Suprapubic skin (tissue), 4 donors: ENCODE measurements around the gene CALY. TPM values are rescaled to one million over a fixed set of nuclear protein-coding genes. Genes with fewer than 3 reads are reported as not detected.

ENCODE experiments used
- DNase-seq, 2 donors: peaks; one replicate each; pipeline ENCODE4 v3.0.0-alpha.2; 2019; ENCODE audit warnings: low spot score in 2 of 2
- H3K27ac ChIP-seq: fragments of 200-600 bp; sonication (generic); one replicate; pipeline ENCODE4 v1.5.1; 2019
- H3K27me3 ChIP-seq: fragments of 200-600 bp; sonication (generic); one replicate; pipeline ENCODE4 v1.5.1; 2019
- H3K36me3 ChIP-seq: fragments of 200-600 bp; sonication (generic); one replicate; pipeline ENCODE4 v1.5.1; 2019
- H3K4me1 ChIP-seq: fragments of 200-600 bp; sonication (generic); one replicate; pipeline ENCODE4 v1.5.1; 2019
- H3K4me3 ChIP-seq: fragments of 200-600 bp; sonication (generic); one replicate; pipeline ENCODE4 v1.5.1; 2019; ENCODE audit warnings: mild to moderate bottlenecking
- H3K9me3 ChIP-seq: fragments of 200-600 bp; sonication (generic); one replicate; pipeline ENCODE4 v1.5.1; 2019
- EP300 ChIP-seq: sonication (generic); formaldehyde crosslinking; IDR thresholded peaks from one replicate; pipeline ENCODE4 v1.6.1; 2017; ENCODE audit warnings: antibody characterized with exemption
- POLR2A ChIP-seq, 2 donors: fragments of 450-650 bp; IDR thresholded peaks; one replicate each; pipeline ENCODE4 v1.6.1; 2017; ENCODE audit warnings: antibody characterized with exemption in 2 of 2, mild to moderate bottlenecking in 2 of 2, moderate library complexity in 2 of 2
- POLR2AphosphoS5 ChIP-seq, 3 donors: sonication (generic); formaldehyde crosslinking; IDR thresholded peaks; one replicate each; pipeline ENCODE4 v1.6.1; 2017; ENCODE audit warnings: antibody characterized with exemption in 3 of 3
- WGBS: methylation state at CpG from one replicate; pipeline ENCODE4 v1.1.5; 2018; 5-methylcytosine and 5-hydroxymethylcytosine counted together
- total RNA-seq, 4 donors: library from RNA; depleted of rRNA; stranded (reverse); fragments of >200 nt; gene quantifications; one replicate each; pipeline ENCODE4 v1.1.0, GENCODE V29; 2016
- TF ChIP-seq, protein P1 (sequence below), 2 donors: fragments of 200-600 bp in 1 of 2; fragments of 450-650 bp in 1 of 2; sonication (generic) in 1 of 2; IDR thresholded peaks; one replicate each; pipeline ENCODE4 v1.5.1; 2016 to 2019; ENCODE audit warnings: antibody characterized with exemption in 2 of 2, mild to moderate bottlenecking in 1 of 2, moderate library complexity in 1 of 2

The CALY gene
- total RNA-seq, 4 donors from 2014 or later = 0.30 TPM; not detected in 3

DNA sequence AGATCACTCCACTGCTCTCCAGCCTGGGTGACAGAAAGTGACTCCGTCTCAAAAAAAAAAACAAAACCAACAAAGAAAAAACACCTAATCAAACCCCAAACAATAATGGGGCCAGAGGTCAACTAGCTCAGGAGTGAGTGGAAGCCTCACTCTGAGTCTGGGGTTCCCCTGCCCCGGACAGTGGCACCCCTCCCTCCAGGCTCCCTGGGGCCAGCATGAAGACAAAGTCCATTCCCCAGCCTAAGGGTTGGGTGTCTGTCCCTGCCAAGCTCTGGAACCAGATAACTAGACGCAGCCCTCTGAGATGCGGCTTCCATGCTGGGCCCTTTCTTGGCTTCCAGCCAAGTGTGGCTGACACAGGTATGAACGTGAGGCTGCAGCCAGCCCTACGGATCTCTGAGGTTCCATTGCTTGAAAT lies 22.9 kb upstream of the CALY start:
- Histone ChIP-seq H3K4me1 (peaks cover 32% of the 10 kb centered on the region), H3K4me3 (no peak overlapping the region), H3K27me3 (no peaks in the 10 kb centered on the region), H3K36me3 (peaks cover 22% of the 10 kb centered on the region), H3K27ac (no peak overlapping the region), H3K9me3 (no peaks in the 10 kb centered on the region)
- DNase-seq = no peak
- WGBS = 30% methylated on average over 6 of the region's 6 CpGs
- TF ChIP-seq EP300 = no peak
- TF ChIP-seq POLR2A (IDR thresholded peaks at IDR 0.05) = no peak
- TF ChIP-seq, protein P1, sequence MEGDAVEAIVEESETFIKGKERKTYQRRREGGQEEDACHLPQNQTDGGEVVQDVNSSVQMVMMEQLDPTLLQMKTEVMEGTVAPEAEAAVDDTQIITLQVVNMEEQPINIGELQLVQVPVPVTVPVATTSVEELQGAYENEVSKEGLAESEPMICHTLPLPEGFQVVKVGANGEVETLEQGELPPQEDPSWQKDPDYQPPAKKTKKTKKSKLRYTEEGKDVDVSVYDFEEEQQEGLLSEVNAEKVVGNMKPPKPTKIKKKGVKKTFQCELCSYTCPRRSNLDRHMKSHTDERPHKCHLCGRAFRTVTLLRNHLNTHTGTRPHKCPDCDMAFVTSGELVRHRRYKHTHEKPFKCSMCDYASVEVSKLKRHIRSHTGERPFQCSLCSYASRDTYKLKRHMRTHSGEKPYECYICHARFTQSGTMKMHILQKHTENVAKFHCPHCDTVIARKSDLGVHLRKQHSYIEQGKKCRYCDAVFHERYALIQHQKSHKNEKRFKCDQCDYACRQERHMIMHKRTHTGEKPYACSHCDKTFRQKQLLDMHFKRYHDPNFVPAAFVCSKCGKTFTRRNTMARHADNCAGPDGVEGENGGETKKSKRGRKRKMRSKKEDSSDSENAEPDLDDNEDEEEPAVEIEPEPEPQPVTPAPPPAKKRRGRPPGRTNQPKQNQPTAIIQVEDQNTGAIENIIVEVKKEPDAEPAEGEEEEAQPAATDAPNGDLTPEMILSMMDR (IDR thresholded peaks at IDR 0.05) = no peak
- no peak for TF ChIP-seq POLR2AphosphoS5 (IDR thresholded peaks at IDR 0.05)

DNA sequence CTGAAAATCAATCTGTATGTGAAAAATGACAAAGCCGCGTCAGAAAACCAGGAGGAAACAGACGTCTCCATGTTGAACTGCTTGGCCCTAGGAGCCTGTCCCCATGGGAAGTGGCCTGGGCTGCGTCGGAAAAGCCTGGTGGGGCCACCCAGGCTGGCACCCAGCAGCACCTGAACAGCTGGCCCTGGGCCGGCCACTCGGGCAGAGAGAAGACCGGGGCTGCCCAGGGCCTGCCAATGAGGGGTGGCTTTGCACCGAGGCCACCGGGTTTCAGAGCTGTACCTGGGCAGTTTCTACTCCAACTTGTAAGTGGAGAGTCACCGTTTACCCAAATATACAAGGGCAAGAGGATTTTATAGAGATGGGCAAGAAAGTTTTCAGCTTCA lies 22.2 kb upstream of the CALY start:
- peak overlapping the region; percentile 29 for H3K27ac ChIP-seq
- H3K36me3 ChIP-seq = peaks cover 16% of the 10 kb centered on the region
- 69% methylated on average over 11 of the region's 11 CpGs for WGBS
- H3K27me3 ChIP-seq = no peaks in the 10 kb centered on the region
- no peak for DNase-seq
- no peaks in the 10 kb centered on the region for H3K9me3 ChIP-seq
- TF ChIP-seq POLR2A (IDR thresholded peaks at IDR 0.05) = no peak
- TF ChIP-seq EP300 = no peak
- no peak for TF ChIP-seq POLR2AphosphoS5 (IDR thresholded peaks at IDR 0.05)
- TF ChIP-seq, protein P1 (IDR thresholded peaks at IDR 0.05) = no peak
- peaks cover 29% of the 10 kb centered on the region for H3K4me1 ChIP-seq
- H3K4me3 ChIP-seq = no peak overlapping the region

DNA sequence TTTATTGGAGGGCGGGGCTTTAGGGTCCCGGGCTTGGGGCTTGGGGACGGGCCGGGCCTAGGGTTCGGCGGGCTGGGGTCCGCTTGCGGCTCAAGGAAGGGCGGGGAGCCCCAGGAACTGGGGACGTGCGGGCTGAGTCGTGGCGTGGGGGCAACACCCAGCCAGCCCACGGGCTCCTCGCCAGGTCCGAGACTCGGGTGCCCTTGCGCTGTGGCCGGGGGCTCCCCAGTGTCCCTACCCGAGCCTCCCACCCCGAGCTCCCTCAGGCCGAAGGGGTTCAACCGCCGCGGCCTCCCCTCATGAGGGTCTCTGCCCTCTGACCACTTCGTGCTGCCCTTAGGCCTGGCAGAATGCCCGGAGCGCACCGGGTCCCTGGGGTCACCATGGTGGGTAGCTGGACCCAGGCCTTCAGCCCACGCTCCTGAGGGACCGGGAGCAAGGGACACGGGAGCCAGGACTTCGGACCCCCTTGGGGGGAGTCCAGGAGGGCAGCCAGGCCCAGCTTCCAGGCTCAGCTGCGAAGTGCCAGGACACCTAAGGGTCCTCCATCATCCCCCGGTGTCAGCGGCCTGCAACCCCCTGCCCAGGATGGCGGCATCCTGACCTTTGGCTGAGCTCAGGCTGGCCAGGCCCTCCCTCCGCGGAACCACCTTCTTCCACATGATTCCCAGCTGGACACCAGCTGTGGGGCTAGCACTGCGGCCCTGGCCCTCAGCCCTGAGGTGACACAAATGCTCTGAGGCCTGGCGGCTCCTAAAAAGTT lies 21.6 kb upstream of the CALY start:
- peak overlapping the region; percentile 29 for H3K27ac ChIP-seq
- peaks cover 13% of the 10 kb centered on the region for H3K36me3 ChIP-seq
- no peaks in the 10 kb centered on the region for H3K27me3 ChIP-seq
- no peak for TF ChIP-seq POLR2A (IDR thresholded peaks at IDR 0.05)
- no peak for TF ChIP-seq POLR2AphosphoS5 (IDR thresholded peaks at IDR 0.05)
- TF ChIP-seq, protein P1 (IDR thresholded peaks at IDR 0.05) = no peak
- TF ChIP-seq EP300 = no peak
- H3K4me3 ChIP-seq = peak overlapping the region; percentile 78
- WGBS = 64% methylated on average over 7 of the region's 41 CpGs
- H3K4me1 ChIP-seq = peaks cover 32% of the 10 kb centered on the region
- DNase-seq = no peak
- H3K9me3 ChIP-seq = no peaks in the 10 kb centered on the region

DNA sequence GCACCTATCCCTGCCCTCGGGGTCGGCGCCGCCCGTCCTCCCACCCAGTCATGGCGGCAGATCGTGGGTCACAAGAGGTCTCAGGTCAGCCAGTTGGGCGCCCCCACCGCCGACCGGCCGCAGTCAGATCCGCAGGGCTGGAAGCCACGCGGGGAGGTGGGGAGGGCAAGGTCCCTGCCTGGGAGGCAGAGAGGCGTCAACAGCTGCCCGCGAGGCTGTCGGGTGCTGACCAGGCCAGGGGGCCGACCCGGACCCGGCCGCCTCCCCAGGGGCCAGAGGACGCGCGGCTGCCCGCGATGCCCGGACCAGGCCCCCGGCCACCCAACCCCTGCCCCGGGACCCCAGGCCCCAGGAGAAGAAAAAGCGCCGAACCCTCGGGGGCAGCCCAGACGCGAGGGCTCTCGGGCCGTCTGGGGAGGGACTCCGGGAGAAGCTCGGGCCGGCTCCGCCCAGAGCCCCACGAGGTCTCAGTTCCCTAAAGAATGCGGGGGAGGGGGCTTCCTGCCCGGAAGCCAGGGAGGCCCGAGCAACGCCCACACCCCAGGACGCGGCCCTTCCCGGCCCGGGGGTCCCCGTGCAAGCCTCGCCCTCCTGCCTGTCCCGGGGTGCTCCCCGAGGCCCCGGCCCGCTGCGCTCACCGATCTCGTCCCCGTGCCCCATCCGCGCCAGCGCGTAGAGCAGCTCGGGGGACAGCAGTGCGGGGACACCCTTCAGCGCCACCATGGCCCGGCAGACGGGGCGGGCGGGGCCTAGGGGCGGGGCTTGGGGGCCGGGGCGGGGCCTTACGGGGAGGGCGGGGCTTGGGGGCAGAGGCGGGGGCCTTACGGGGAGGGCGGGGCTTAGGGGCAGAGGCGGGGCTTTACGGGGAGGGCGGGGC lies 20.8 kb upstream of the CALY start, which contains the start of gene FUOM:
TSS of gene FUOM (minus strand) at position 735 of the 877 bp plus-strand sequence. CDS start at position 723, 12 bp downstream.
- Histone ChIP-seq H3K36me3 (peaks cover 8% of the 10 kb centered on the region), H3K4me3 (peak within 1 kb of the TSS; percentile 78), H3K27me3 (no peaks in the 10 kb centered on the region), H3K27ac (peak within 1 kb of the TSS; percentile 64), H3K9me3 (no peaks in the 10 kb centered on the region), H3K4me1 (peaks cover 35% of the 10 kb centered on the region)
- WGBS = 7% methylated on average over 5 of the region's 83 CpGs
- no peak for DNase-seq
- TF ChIP-seq POLR2AphosphoS5 (IDR thresholded peaks at IDR 0.05) (no peak), EP300 (no peak), POLR2A (IDR thresholded peaks at IDR 0.05) (no peak)
- TF ChIP-seq, protein P1 (IDR thresholded peaks at IDR 0.05) = no peak
